Left colon (tissue), 2 donors: Measurements from ENCODE around the gene TAOK2. TPM values are rescaled to one million over a fixed set of nuclear protein-coding genes. Genes with fewer than 3 reads are reported as not detected.

Experiments
- ATAC-seq: fragments of 200-7000 bp; cut with Tn5 transposase; one replicate; pipeline ENCODE4 v1.9.1; 2020; ENCODE audit warnings: mild to moderate bottlenecking, moderate library complexity
- DNase-seq, 2 donors: peaks; one replicate each; pipeline ENCODE4 v3.0.0-alpha.2; 2020
- intact Hi-C, 2 donors: fragments of 100-400 bp; cut with DNase I in 1 of 2; cut with micrococcal nuclease in 1 of 2; formaldehyde crosslinking; loops; one replicate each; pipeline versions ENCODE4 v1.11.2 to v1.14.0; 2022; cut with DNase I, micrococcal nuclease
- total RNA-seq, 2 donors: library from RNA; stranded (reverse); fragmentation: NEBNext Ultra II Directional; extraction: Animal tissue kit (Norgen Biotek cat#: 25700); gene quantifications; one replicate each; pipeline ENCODE4 v1.2.1, GENCODE V29; 2021
- donor health status: DM: no; HTN: no; CAD: no.
- donor health status: DM: yes; HTN: yes; CAD: no.

The TAOK2 gene
- total RNA-seq, 2 donors from 2014 or later, result 44.5 TPM

GRCh38 chr16:29983420-29984136 is 9.9 kb downstream of the TAOK2 start:
- ATAC-seq, result no peak
- intact Hi-C loops, result no loop called here

GRCh38 chr16:29984137-29984763 is 10.6 kb downstream of the TAOK2 start:
- ATAC-seq (no peak), DNase-seq (no peak)
- intact Hi-C loops, result no loop called here

More at GRCh38 chr16:29983420-29984136, 9.9 kb downstream of the TAOK2 start:
- DNase-seq, result no peak

- ATAC-seq (no peak), DNase-seq (no peak)
- intact Hi-C loops, result no loop called here
These were observed 11.1 kb downstream of the TAOK2 start for GRCh38 chr16:29984764-29985147.

DNA sequence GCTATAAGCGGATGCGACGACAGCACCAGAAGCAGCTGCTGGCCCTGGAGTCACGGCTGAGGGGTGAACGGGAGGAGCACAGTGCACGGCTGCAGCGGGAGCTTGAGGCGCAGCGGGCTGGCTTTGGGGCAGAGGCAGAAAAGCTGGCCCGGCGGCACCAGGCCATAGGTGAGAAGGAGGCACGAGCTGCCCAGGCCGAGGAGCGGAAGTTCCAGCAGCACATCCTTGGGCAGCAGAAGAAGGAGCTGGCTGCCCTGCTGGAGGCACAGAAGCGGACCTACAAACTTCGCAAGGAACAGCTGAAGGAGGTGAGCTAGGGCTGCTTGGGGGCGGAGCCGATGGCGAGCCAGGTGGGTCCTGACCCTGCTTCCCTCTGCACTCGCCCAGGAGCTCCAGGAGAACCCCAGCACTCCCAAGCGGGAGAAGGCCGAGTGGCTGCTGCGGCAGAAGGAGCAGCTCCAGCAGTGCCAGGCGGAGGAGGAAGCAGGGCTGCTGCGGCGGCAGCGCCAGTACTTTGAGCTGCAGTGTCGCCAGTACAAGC is 11.7 kb downstream of the TAOK2 start:
- DNase-seq (no peak), ATAC-seq (no peak)
- intact Hi-C loops, result no loop called here

GRCh38 chr16:29986231-29986630 is 12.6 kb downstream of the TAOK2 start:
- ATAC-seq, result no peak
- intact Hi-C loops, result no loop called here
- DNase-seq, result no peak

DNA sequence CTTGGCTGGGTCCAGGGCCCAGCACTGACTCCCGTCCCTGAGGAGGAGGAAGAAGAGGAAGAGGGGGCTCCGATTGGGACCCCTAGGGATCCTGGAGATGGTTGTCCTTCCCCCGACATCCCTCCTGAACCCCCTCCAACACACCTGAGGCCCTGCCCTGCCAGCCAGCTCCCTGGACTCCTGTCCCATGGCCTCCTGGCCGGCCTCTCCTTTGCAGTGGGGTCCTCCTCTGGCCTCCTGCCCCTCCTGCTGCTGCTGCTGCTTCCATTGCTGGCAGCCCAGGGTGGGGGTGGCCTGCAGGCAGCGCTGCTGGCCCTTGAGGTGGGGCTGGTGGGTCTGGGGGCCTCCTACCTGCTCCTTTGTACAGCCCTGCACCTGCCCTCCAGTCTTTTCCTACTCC is 13.3 kb downstream of the TAOK2 start:
- no peak for ATAC-seq
- intact Hi-C loops, result no loop called here
- no peak for DNase-seq

DNA sequence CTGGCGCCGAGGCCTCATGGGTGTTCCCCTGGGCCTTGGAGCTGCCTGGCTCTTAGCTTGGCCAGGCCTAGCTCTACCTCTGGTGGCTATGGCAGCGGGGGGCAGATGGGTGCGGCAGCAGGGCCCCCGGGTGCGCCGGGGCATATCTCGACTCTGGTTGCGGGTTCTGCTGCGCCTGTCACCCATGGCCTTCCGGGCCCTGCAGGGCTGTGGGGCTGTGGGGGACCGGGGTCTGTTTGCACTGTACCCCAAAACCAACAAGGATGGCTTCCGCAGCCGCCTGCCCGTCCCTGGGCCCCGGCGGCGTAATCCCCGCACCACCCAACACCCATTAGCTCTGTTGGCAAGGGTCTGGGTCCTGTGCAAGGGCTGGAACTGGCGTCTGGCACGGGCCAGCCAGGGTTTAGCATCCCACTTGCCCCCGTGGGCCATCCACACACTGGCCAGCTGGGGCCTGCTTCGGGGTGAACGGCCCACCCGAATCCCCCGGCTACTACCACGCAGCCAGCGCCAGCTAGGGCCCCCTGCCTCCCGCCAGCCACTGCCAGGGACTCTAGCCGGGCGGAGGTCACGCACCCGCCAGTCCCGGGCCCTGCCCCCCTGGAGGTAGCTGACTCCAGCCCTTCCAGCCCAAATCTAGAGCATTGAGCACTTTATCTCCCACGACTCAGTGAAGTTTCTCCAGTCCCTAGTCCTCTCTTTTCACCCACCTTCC is 13.9 kb downstream of the TAOK2 start:
- DNase-seq (no peak), ATAC-seq (no peak)

DNA sequence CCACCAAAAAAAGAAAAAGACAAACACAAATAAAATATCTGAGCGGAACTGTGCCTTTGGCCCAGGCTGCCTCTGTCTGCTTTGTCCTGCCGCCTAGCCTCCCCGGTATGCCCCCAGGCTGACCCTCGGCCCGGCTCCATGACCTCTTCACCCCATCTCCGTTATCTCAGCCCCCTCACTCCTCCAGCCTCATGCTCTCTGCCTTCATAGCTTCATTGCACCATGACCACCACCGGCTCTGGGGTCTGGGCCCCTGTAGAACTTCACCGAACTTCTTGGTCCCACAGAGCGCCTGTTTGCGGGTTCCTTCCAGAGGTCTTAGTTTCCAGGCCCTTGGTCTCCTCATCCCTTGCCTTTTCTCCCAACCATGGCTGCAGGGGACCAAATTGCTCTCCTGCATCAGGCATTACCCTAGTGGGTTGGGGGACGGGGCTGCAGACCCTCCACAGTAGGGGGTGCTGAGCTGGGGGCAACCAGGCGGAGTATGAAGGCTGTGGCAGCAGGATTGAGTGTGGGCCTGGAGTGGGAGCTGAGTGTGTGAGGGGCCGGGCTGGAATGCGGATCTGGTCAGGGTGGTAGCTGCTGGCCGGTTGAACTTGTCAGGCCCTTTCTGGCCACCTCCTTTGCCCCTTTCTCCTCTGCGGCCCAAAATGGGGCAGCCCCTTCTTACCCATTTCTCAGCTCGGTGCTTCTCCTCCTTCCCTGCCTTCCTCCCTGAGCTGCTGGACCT is 14.8 kb downstream of the TAOK2 start:
- DNase-seq (no peak), ATAC-seq (no peak)
- intact Hi-C loops, result no loop called here

More for the DNA sequence above, 13.9 kb downstream of the TAOK2 start:
- intact Hi-C loops, result no loop called here

GRCh38 chr16:29989111-29989858 is 15.6 kb downstream of the TAOK2 start:
- intact Hi-C loops, result no loop called here
- DNase-seq, result peak in 1 of 2 donors; percentile 40
- ATAC-seq, result peak; percentile 76

GRCh38 chr16:29990034-29990433 is 16.4 kb downstream of the TAOK2 start:
- intact Hi-C loops, result no loop called here
- ATAC-seq (peak; percentile 72), DNase-seq (no peak)

DNA sequence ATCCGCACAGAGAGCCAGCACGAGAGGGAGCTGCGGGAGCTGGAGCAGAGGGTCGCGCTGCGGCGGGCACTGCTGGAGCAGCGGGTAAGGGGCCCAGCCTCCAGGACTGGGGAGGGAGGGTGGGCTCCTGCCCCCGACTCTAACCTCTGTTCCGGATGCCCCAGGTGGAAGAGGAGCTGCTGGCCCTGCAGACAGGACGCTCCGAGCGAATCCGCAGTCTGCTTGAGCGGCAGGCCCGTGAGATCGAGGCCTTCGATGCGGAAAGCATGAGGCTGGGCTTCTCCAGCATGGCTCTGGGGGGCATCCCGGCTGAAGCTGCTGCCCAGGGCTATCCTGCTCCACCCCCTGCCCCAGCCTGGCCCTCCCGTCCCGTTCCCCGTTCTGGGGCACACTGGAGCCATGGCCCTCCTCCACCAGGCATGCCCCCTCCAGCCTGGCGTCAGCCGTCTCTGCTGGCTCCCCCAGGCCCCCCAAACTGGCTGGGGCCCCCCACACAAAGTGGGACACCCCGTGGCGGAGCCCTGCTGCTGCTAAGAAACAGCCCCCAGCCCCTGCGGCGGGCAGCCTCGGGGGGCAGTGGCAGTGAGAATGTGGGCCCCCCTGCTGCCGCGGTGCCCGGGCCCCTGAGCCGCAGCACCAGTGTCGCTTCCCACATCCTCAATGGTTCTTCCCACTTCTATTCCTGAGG is 17.4 kb downstream of the TAOK2 start:
- DNase-seq, result no peak
- intact Hi-C loops, result no loop called here
- ATAC-seq, result no peak

DNA sequence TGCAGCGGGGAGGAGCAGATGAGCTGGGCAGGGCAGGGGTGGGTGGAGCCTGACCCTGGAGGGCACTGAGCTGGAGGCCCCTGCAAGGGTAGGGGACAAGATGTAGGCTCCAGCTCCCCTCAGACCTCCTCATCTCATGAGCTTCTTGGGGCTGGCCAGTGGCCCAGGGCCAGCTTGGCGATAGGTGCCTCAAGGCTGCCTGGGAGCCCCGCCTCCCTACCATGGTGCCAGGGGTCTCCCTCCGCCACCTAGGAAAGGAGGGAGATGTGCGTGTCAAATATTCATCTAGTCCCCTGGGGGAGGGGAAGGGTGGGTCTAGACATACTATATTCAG is 17.9 kb downstream of the TAOK2 start:
- no peak for DNase-seq
- intact Hi-C loops, result no loop called here

DNA sequence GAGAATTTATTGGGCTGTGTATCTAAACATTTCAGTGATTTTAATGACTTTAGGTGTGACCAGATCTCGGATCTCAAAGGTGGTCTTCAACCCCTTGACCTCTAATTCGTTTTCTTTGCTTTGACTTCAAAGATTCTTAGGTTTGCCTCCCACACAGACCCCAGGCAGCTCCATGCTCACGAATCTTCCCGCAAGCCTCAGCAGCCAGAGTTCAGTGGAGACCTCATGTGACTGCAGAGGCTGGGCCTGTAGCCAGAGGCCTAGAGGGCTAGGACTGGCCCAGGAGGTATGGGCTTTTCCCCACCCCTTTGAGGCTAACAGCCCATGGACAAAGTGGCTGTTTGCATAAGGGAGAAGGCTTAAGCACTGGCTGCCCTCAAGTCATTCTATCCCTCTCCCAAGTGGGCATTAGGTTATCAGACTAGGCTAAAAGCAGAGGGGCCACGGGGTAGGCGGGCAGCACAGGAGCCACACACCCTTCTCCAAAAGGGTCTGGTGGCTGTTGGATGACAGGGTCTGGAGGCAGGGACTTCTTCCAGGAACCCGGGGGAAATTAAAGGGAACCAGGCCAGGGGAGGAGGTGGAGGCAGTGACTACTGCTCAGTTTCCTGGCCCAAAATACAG is 18.8 kb downstream of the TAOK2 start:
- DNase-seq (no peak), ATAC-seq (no peak)
- intact Hi-C loops, result no loop called here

More for the DNA sequence above, 17.9 kb downstream of the TAOK2 start:
- ATAC-seq, result no peak

GRCh38 chr16:29993191-29993902 is 19.7 kb downstream of the TAOK2 start:
- intact Hi-C loops, result no loop called here
- DNase-seq (peak in 1 of 2 donors; percentile 20), ATAC-seq (no peak)

GRCh38 chr16:29993903-29994599 is 20.4 kb downstream of the TAOK2 start:
- DNase-seq (no peak), ATAC-seq (no peak)
- intact Hi-C loops, result no loop called here

DNA sequence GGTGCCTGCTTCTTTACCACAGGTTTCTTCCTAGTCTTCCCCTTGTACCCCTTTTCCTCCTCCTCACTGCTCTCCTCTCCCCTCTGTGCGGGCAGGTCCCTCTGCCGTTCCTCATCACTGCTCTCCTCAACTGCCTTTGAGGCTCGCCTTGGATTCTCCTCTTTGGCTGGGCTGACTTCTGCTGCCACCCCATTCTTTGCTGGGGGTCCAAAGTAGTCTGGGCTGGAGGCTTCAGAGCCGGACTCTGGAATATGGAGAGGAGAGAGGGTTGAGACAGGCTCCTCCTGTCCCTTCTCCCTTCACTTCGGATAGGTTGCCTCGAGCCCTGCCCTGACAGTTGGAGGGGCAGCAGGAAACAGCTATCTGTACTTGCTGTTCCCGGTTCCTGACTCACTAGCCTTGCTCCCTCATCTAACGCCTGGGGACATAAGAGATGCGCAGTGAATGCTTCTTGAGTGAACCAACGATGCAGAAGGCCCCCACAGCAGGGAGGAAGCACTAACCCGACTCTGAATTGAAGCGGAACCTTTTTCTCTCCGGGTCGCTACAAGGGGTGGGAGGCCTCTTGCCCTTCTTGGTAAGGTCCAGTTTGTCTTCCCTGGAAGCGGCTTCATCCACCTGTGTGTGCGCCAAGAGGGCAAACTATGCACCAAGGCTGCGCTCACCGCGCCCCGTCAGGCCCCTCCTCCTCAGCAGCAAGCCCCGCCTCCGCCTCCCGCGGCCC is 21.1 kb downstream of the TAOK2 start:
- peak; percentile 78 to 87 for DNase-seq
- peak; percentile 77 for ATAC-seq
- intact Hi-C loops, result no loop called here
